ENCODE data around the gene TACR2. TPM values are rescaled to one million over a fixed set of nuclear protein-coding genes. Genes with fewer than 3 reads are reported as not detected.
A peak's percentile ranks its signal among the peaks of the same experiment; 100 is the strongest.
"Not testable (repeated sequence)": the region's sequence is repeated elsewhere in the genome, so short reads cannot be mapped to it uniquely, and the experiment has no call there.

The TACR2 gene
- total RNA-seq, 8 experiments from 2014 or later, result 0.38 to 1.2 (median 0.56) TPM

GRCh38 chr10:69457771-69458237 is 41.1 kb upstream of the TACR2 start:
- no peak for ATAC-seq (replicated peaks in 6 of 8)
- WGBS, 10 experiments, result 40 to 91% (median 70%) methylated on average over 1 to 5 of the region's 5 CpGs; no CpG with 5 or more reads in 3 of the 10 experiments
- no peaks in the 10 kb centered on the region for H3K4me1 ChIP-seq (replicated peaks in 1 of 2)
- H3K4me3 ChIP-seq, result no peak overlapping the region
- no peak overlapping the region for H3K27ac ChIP-seq
- in situ Hi-C loops (cut with MboI; ENCODE audit: low pct_unique_long_range_greater_than_20kb in 2 of 9, low sequenced_read_pairs in 9 of 9, unreplicated experiment in 9 of 9), result no loop called here

GRCh38 chr10:69456880-69457693 is 40.4 kb upstream of the TACR2 start:
- Histone ChIP-seq H3K4me1 (replicated peaks in 1 of 2) (no peaks in the 10 kb centered on the region), H3K4me3 (no peak overlapping the region), H3K27ac (no peak overlapping the region)
- ATAC-seq (replicated peaks in 6 of 8), result peak in 2 of 8 experiments; percentile 65 to 91
- WGBS, 10 experiments, result 30 to 100% (median 91%) methylated on average over 1 to 5 of the region's 8 CpGs; no CpG with 5 or more reads in 2 of the 10 experiments
- in situ Hi-C loops (cut with MboI; ENCODE audit: low pct_unique_long_range_greater_than_20kb in 2 of 9, low sequenced_read_pairs in 9 of 9, unreplicated experiment in 9 of 9), result no loop called here

- H3K27ac ChIP-seq, result no peak overlapping the region
- H3K4me3 ChIP-seq, result no peak overlapping the region
- no peak for ATAC-seq (replicated peaks in 6 of 8)
- 0 to 96% (median 84%) methylated on average over 1 to 10 of the region's 10 CpGs for WGBS, 10 experiments
- in situ Hi-C loops (cut with MboI; ENCODE audit: low pct_unique_long_range_greater_than_20kb in 2 of 9, low sequenced_read_pairs in 9 of 9, unreplicated experiment in 9 of 9), result no loop called here
- no peaks in the 10 kb centered on the region for H3K4me1 ChIP-seq (replicated peaks in 1 of 2)
Observed at GRCh38 chr10:69455006-69455763, 38.5 kb upstream of the TACR2 start.

GRCh38 chr10:69453795-69454194 is 37.1 kb upstream of the TACR2 start:
- in situ Hi-C loops (cut with MboI; ENCODE audit: low pct_unique_long_range_greater_than_20kb in 2 of 9, low sequenced_read_pairs in 9 of 9, unreplicated experiment in 9 of 9), result no loop called here
- ATAC-seq (replicated peaks in 6 of 8), result no peak
- H3K4me1 ChIP-seq (replicated peaks in 1 of 2), result no peaks in the 10 kb centered on the region
- H3K27ac ChIP-seq, result no peak overlapping the region
- H3K4me3 ChIP-seq, result no peak overlapping the region

- Histone ChIP-seq H3K27ac (no peak overlapping the region), H3K4me1 (replicated peaks in 1 of 2) (no peaks in the 10 kb centered on the region), H3K4me3 (no peak overlapping the region)
- ATAC-seq (replicated peaks in 6 of 8), result no peak
- WGBS, 10 experiments, result 57 to 93% (median 83%) methylated on average over 1 to 5 of the region's 6 CpGs; no CpG with 5 or more reads in 1 of the 10 experiments
- in situ Hi-C loops (cut with MboI; ENCODE audit: low pct_unique_long_range_greater_than_20kb in 2 of 9, low sequenced_read_pairs in 9 of 9, unreplicated experiment in 9 of 9), result no loop called here
Observed at GRCh38 chr10:69452676-69453415, 36.1 kb upstream of the TACR2 start.

- in situ Hi-C loops (cut with MboI; ENCODE audit: low pct_unique_long_range_greater_than_20kb in 2 of 9, low sequenced_read_pairs in 9 of 9, unreplicated experiment in 9 of 9), result no loop called here
- H3K27ac ChIP-seq, result no peak overlapping the region
- peak in 3 of 8 experiments; percentile 4 to 25 (median 10) for ATAC-seq (replicated peaks in 6 of 8)
Observed at GRCh38 chr10:69451784-69452251, 35.1 kb upstream of the TACR2 start.

GRCh38 chr10:69451209-69451783 is 34.6 kb upstream of the TACR2 start, which contains the start of gene TSPAN15:
Gene TSPAN15, plus strand, starts transcription at chr10:69451465. Its CDS starts 130 bp downstream, at chr10:69451595.
- 0 to 20% methylated on average over 2 to 5 of the region's 45 CpGs; no CpG with 5 or more reads in 8 of the 10 experiments for WGBS, 10 experiments
- in situ Hi-C loops (cut with MboI; ENCODE audit: low pct_unique_long_range_greater_than_20kb in 2 of 9, low sequenced_read_pairs in 9 of 9, unreplicated experiment in 9 of 9), result no loop called here
- peak; percentile 82 to 99 (median 97) for ATAC-seq (replicated peaks in 6 of 8)
- H3K27ac ChIP-seq, result no peak within 1 kb of the TSS
- peak within 1 kb of the TSS; percentile 49 to 78 (median 69) for H3K4me3 ChIP-seq
- H3K4me1 ChIP-seq (replicated peaks in 1 of 2), result no peaks in the 10 kb centered on the region

More at GRCh38 chr10:69451784-69452251, 35.1 kb upstream of the TACR2 start:
- H3K4me3 ChIP-seq, result peak overlapping the region; percentile 49 to 78 (median 69)
- WGBS, 10 experiments, result 0 to 71% (median 32%) methylated on average over 1 to 14 of the region's 38 CpGs; no CpG with 5 or more reads in 4 of the 10 experiments
- no peaks in the 10 kb centered on the region for H3K4me1 ChIP-seq (replicated peaks in 1 of 2)

- H3K4me3 ChIP-seq; H3K27ac ChIP-seq; H3K4me1 ChIP-seq (replicated peaks in 1 of 2); ATAC-seq (replicated peaks in 6 of 8); in situ Hi-C loops (cut with MboI; ENCODE audit: low pct_unique_long_range_greater_than_20kb in 2 of 9, low sequenced_read_pairs in 9 of 9, unreplicated experiment in 9 of 9): not testable (repeated sequence)
- WGBS, 10 experiments, result 82 to 100% (median 88%) methylated on average over 3 to 15 of the region's 16 CpGs; no CpG with 5 or more reads in 5 of the 10 experiments
Observed at GRCh38 chr10:69450395-69450794, 33.7 kb upstream of the TACR2 start.

GRCh38 chr10:69449841-69450240 is 33.1 kb upstream of the TACR2 start:
- 0 to 20% (median 6%) methylated on average over 1 of the region's 1 CpG; no CpG with 5 or more reads in 6 of the 10 experiments for WGBS, 10 experiments
- Histone ChIP-seq H3K27ac (no peak overlapping the region), H3K4me3 (no peak overlapping the region), H3K4me1 (replicated peaks in 1 of 2) (no peaks in the 10 kb centered on the region)
- in situ Hi-C loops (cut with MboI; ENCODE audit: low pct_unique_long_range_greater_than_20kb in 2 of 9, low sequenced_read_pairs in 9 of 9, unreplicated experiment in 9 of 9), result loop anchor here in 1 of 9 experiments (25.0 kb wide), 1 partner anchor 187 kb away; the partner anchor contains the start of gene FAM241B
- ATAC-seq (replicated peaks in 6 of 8), result peak in 3 of 8 experiments; percentile 21 to 28 (median 22)

GRCh38 chr10:69446650-69447151 is 30.0 kb upstream of the TACR2 start:
- H3K4me3 ChIP-seq, result no peak overlapping the region
- WGBS, 10 experiments, result 0 to 94% (median 44%) methylated on average over 1 to 3 of the region's 3 CpGs; no CpG with 5 or more reads in 2 of the 10 experiments
- no peak overlapping the region for H3K27ac ChIP-seq
- no peaks in the 10 kb centered on the region for H3K4me1 ChIP-seq (replicated peaks in 1 of 2)
- peak in 2 of 8 experiments; percentile 10 to 50 for ATAC-seq (replicated peaks in 6 of 8)
- in situ Hi-C loops (cut with MboI; ENCODE audit: low pct_unique_long_range_greater_than_20kb in 2 of 9, low sequenced_read_pairs in 9 of 9, unreplicated experiment in 9 of 9), result loop anchor here in 1 of 9 experiments (25.0 kb wide), 1 partner anchor 191 kb away; the partner anchor contains the start of gene FAM241B

GRCh38 chr10:69446229-69446628 is 29.5 kb upstream of the TACR2 start:
- H3K4me3 ChIP-seq, result no peak overlapping the region
- in situ Hi-C loops (cut with MboI; ENCODE audit: low pct_unique_long_range_greater_than_20kb in 2 of 9, low sequenced_read_pairs in 9 of 9, unreplicated experiment in 9 of 9), result loop anchor here in 1 of 9 experiments (25.0 kb wide), 1 partner anchor 191 kb away; the partner anchor contains the start of gene FAM241B
- H3K27ac ChIP-seq, result no peak overlapping the region
- no peak for ATAC-seq (replicated peaks in 6 of 8)
- H3K4me1 ChIP-seq (replicated peaks in 1 of 2), result no peaks in the 10 kb centered on the region

GRCh38 chr10:69445041-69445440 is 28.3 kb upstream of the TACR2 start:
- Histone ChIP-seq H3K4me1 (replicated peaks in 1 of 2) (no peaks in the 10 kb centered on the region), H3K4me3 (no peak overlapping the region), H3K27ac (no peak overlapping the region)
- in situ Hi-C loops (cut with MboI; ENCODE audit: low pct_unique_long_range_greater_than_20kb in 2 of 9, low sequenced_read_pairs in 9 of 9, unreplicated experiment in 9 of 9), result loop anchor here in 1 of 9 experiments (25.0 kb wide), 1 partner anchor 192 kb away; the partner anchor contains the start of gene FAM241B
- no peak for ATAC-seq (replicated peaks in 6 of 8)
- WGBS, 10 experiments, result 82 to 100% (median 90%) methylated on average over 1 to 4 of the region's 4 CpGs; no CpG with 5 or more reads in 2 of the 10 experiments
